IMR-90 (cell line): ENCODE data around the gene SLC35D2. TPM values are rescaled to one million over a fixed set of nuclear protein-coding genes. Genes with fewer than 3 reads are reported as not detected.
"Not testable (repeated sequence)": the region's sequence is repeated elsewhere in the genome, so short reads cannot be mapped to it uniquely, and the experiment has no call there.

ENCODE experiments used
- ATAC-seq: fragments of 200-7000 bp; cut with Tn5 transposase; 2 replicates; pipeline ENCODE4 v1.9.1; 2020; ENCODE audit warnings: low read depth, mild to moderate bottlenecking, moderate library complexity
- BruUV-seq: library from RNA; stranded (reverse); fragments of 400-500 nt; replicated peaks from 2 replicates; lab custom pipeline; 2021; lab: Mats Ljungman, UMichigan
- CTCF ChIA-PET: fragments of 300-600 bp; formaldehyde crosslinking; extraction: SDS; loops from one replicate; lab custom pipeline; 2021; ENCODE audit warnings: antibody characterized with exemption; lab: Yijun Ruan, JAX
- POLR2A ChIA-PET: fragments of 300-600 bp; sonication (Branson Sonifier 250); formaldehyde crosslinking; loops from one replicate; lab custom pipeline; 2022; ENCODE audit warnings: antibody characterized with exemption; ENCODE audit not compliant: unreplicated experiment; lab: Charles Lee
- DNase-seq: peaks from one replicate; pipeline ENCODE4 v3.0.0; 2013
- H2AFZ ChIP-seq: replicated peaks from 2 replicates; pipeline ENCODE3; 2013; ENCODE audit warnings: low read length, mild to moderate bottlenecking; ENCODE audit not compliant: poor library complexity
- H2AK5ac ChIP-seq: 2 replicates; pipeline ENCODE4 v1.6.1; 2013; ENCODE audit warnings: low read depth, low read length, inconsistent platforms
- H2AK9ac ChIP-seq: replicated peaks from 2 replicates; pipeline ENCODE3; 2013; ENCODE audit warnings: mild to moderate bottlenecking, low read depth, low read length, moderate library complexity; ENCODE audit not compliant: poor library complexity
- H2BK120ac ChIP-seq: 2 replicates; pipeline ENCODE4 v1.6.1; 2013; ENCODE audit warnings: low read depth, low read length, inconsistent platforms
- H2BK15ac ChIP-seq: 3 replicates; pipeline ENCODE4 v1.6.1; 2013; ENCODE audit warnings: low read depth, low read length, inconsistent platforms
- H2BK20ac ChIP-seq: 2 replicates; pipeline ENCODE4 v1.6.1; 2013; ENCODE audit warnings: low read depth, mild to moderate bottlenecking, inconsistent platforms, low read length, moderate library complexity
- H2BK5ac ChIP-seq: 2 replicates; pipeline ENCODE4 v1.6.1; 2013; ENCODE audit warnings: mild to moderate bottlenecking, low read depth, low read length, inconsistent platforms; ENCODE audit not compliant: poor library complexity, severe bottlenecking
- H3K14ac ChIP-seq: replicated peaks from 2 replicates; pipeline ENCODE4 v1.6.1; 2013; ENCODE audit warnings: low read depth, low read length, inconsistent platforms
- H3K18ac ChIP-seq: 2 replicates; pipeline ENCODE4 v1.6.1; 2013; ENCODE audit warnings: low read depth, low read length, control low read depth
- H3K23ac ChIP-seq: 2 replicates; pipeline ENCODE4 v1.6.1; 2013; ENCODE audit warnings: low read depth, low read length, inconsistent platforms
- H3K27ac ChIP-seq: 2 replicates; pipeline ENCODE4 v1.5.1; 2013; ENCODE audit warnings: mild to moderate bottlenecking, control low read depth, low read length; ENCODE audit not compliant: insufficient read depth
- H3K27me3 ChIP-seq: 2 replicates; pipeline ENCODE4 v1.6.1; 2013; ENCODE audit warnings: low read length; ENCODE audit not compliant: control insufficient read depth, insufficient read depth
- H3K36me3 ChIP-seq: 2 replicates; pipeline ENCODE4 v1.6.1; 2013; ENCODE audit warnings: low read length, mixed read lengths; ENCODE audit not compliant: control insufficient read depth, insufficient read depth
- H3K4ac ChIP-seq: 2 replicates; pipeline ENCODE4 v1.6.1; 2013; ENCODE audit warnings: low read depth, low read length, inconsistent platforms
- H3K4me1 ChIP-seq: 2 replicates; pipeline ENCODE4 v1.6.1; 2013; ENCODE audit warnings: low read length, mixed read lengths; ENCODE audit not compliant: control insufficient read depth, insufficient read depth
- H3K4me2 ChIP-seq: 2 replicates; pipeline ENCODE4 v1.6.1; 2013; ENCODE audit warnings: low read depth, mild to moderate bottlenecking, control low read depth, low read length, moderate library complexity
- H3K4me3 ChIP-seq: 2 replicates; pipeline ENCODE4 v1.5.1; 2013; ENCODE audit warnings: low read depth, mild to moderate bottlenecking, control low read depth, low read length, moderate library complexity; ENCODE audit not compliant: insufficient read depth
- H3K56ac ChIP-seq: 2 replicates; pipeline ENCODE4 v1.6.1; 2013; ENCODE audit warnings: low read length, inconsistent platforms; ENCODE audit not compliant: insufficient read depth; ENCODE audit errors: extremely low read depth
- H3K79me1 ChIP-seq, 2 experiments: 2 replicates each; pipeline ENCODE4 v1.6.1; 2013; ENCODE audit warnings: low read length in 2 of 2, inconsistent platforms in 1 of 2, low read depth in 1 of 2
- H3K9ac ChIP-seq: 2 replicates; pipeline ENCODE4 v1.6.1; 2013; ENCODE audit warnings: low read depth, low read length, control low read depth
- H3K9me1 ChIP-seq: 2 replicates; pipeline ENCODE4 v1.6.1; 2013; ENCODE audit warnings: low read length, inconsistent platforms; ENCODE audit not compliant: insufficient read depth
- H3K9me3 ChIP-seq: 2 replicates; pipeline ENCODE4 v1.6.1; 2013; ENCODE audit warnings: low read length; ENCODE audit not compliant: control insufficient read depth, insufficient read depth
- H4K20me1 ChIP-seq: 2 replicates; pipeline ENCODE4 v1.6.1; 2013; ENCODE audit warnings: low read length, inconsistent platforms; ENCODE audit not compliant: insufficient read depth
- H4K5ac ChIP-seq: 2 replicates; pipeline ENCODE4 v1.6.1; 2013; ENCODE audit warnings: mild to moderate bottlenecking, low read depth, low read length, control low read depth
- H4K8ac ChIP-seq, 2 experiments: 2 replicates each; pipeline ENCODE4 v1.6.1; 2013; ENCODE audit warnings: low read depth in 2 of 2, low read length in 2 of 2, control low read depth in 1 of 2, inconsistent platforms in 1 of 2
- H4K91ac ChIP-seq: 2 replicates; pipeline ENCODE4 v1.6.1; 2013; ENCODE audit warnings: low read depth, low read length, inconsistent platforms; ENCODE audit not compliant: insufficient read depth
- WGBS, 2 experiments: methylation state at CpG; one replicate each; pipeline versions ENCODE4 v1.1.5 to v1.1.7; 2013; ENCODE audit warnings: missing lambda C conversion rate in 2 of 2; ENCODE audit not compliant: insufficient read length in 1 of 2; ENCODE audit errors: extremely low coverage in 2 of 2; 5-methylcytosine and 5-hydroxymethylcytosine counted together
- dilution Hi-C: fragments of 300-500 bp; cut with HindIII; formaldehyde crosslinking; loops from one replicate; pipeline ENCODE4 v1.14.3; 2018; ENCODE audit warnings: low sequenced_read_pairs; ENCODE audit not compliant: unreplicated experiment
- in situ Hi-C: fragments of 300-500 bp; cut with MboI; formaldehyde crosslinking; loops from 3 replicates; pipeline ENCODE4 v1.14.3; 2019; ENCODE audit warnings: low sequenced_read_pairs, inconsistent platforms, mixed read lengths
- intact Hi-C: fragments of 100-400 bp; cut with micrococcal nuclease; formaldehyde crosslinking; loops from 2 replicates; pipeline ENCODE4 v1.10.0; 2022
- polyA plus RNA-seq, 3 experiments: library from polyadenylated mRNA; depleted of rRNA; stranded (reverse); fragments of >200 nt; gene quantifications; 2 replicates each; pipeline ENCODE4 v1.2.3, GENCODE V29; 2012; ENCODE audit warnings: low replicate concordance in 1 of 3
- total RNA-seq: library from RNA; depleted of rRNA; stranded (reverse); fragments of >200 nt; gene quantifications from 2 replicates; pipeline ENCODE4 v1.2.3, GENCODE V29; 2012

SLC35D2 gene
- total and polyA plus RNA-seq, 2 of the 4 experiments (the other 2 are of a cell fraction) = 9.7 to 11.8 TPM

DNA sequence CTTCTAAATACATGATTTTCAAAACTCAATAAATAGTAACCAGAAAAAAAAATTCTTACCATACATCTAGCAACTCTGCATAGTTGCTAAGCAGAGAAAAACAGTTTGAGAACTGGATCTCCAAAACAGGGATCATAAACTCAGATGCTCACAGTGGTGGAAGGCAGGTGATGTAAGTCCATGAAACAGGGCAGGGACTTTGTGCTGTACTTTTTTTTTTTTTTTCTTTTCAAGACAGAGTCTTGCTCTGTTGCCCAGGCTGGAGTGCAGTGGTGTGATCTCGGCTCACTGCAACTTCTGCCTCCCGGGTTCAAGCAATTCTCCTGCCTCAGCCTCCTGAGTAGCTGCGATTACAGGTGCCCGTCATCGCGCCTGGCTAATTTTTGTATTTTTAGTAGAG lies 76.6 kb downstream of the SLC35D2 start:
- H3K56ac ChIP-seq, intact Hi-C loops, H4K91ac ChIP-seq, H3K9me1 ChIP-seq, H3K4me1 ChIP-seq, H2BK5ac ChIP-seq, POLR2A ChIA-PET, H2BK20ac ChIP-seq, DNase-seq, H4K5ac ChIP-seq, H3K23ac ChIP-seq, H4K8ac ChIP-seq, H3K4me2 ChIP-seq, H3K18ac ChIP-seq, H3K9me3 ChIP-seq, H3K14ac ChIP-seq, in situ Hi-C loops, H3K9ac ChIP-seq, H4K20me1 ChIP-seq, H2BK120ac ChIP-seq, H3K27me3 ChIP-seq, BruUV-seq, H2BK15ac ChIP-seq, H3K36me3 ChIP-seq, H3K4me3 ChIP-seq, ATAC-seq, CTCF ChIA-PET, H2AK9ac ChIP-seq, H2AFZ ChIP-seq, H3K4ac ChIP-seq, H3K79me1 ChIP-seq, H2AK5ac ChIP-seq, H3K27ac ChIP-seq, dilution Hi-C loops: not testable (repeated sequence)
- no CpG with 5 or more reads among the region's 6 CpGs for WGBS, 2 experiments
